ENCODE data around the gene HCFC1R1.

DNA sequence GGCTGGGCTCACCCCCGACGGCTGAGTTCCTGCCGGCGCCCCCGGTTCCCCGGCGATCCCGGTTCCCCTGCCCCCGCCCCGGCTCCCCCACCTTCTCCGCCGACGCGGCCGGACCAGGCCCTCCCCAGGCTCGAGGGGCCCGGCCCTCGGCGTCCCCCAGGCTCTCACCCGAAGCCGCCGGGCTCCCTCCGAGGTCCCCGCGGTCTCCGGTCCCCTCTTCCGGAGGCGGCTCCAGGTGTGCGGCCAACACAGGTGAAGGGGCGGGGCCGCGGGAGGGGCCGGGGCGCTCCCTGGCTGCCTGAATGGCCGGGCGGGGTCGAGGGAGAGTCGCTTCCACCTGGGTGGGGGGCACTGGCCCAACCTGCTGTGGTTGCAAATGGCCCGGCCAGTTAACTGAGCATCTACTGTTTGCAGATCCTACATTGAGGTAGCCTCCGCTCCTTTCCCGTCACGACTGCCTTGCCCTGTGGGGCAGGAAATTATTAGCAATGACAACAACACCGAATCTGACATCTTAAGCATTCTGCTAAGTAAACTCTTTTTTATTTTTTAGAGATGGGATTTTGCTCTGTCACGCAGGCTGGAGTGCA, 13.1 kb upstream of the HCFC1R1 start, which contains the start of gene BICDL2:
- TF ChIP-seq, protein P1, sequence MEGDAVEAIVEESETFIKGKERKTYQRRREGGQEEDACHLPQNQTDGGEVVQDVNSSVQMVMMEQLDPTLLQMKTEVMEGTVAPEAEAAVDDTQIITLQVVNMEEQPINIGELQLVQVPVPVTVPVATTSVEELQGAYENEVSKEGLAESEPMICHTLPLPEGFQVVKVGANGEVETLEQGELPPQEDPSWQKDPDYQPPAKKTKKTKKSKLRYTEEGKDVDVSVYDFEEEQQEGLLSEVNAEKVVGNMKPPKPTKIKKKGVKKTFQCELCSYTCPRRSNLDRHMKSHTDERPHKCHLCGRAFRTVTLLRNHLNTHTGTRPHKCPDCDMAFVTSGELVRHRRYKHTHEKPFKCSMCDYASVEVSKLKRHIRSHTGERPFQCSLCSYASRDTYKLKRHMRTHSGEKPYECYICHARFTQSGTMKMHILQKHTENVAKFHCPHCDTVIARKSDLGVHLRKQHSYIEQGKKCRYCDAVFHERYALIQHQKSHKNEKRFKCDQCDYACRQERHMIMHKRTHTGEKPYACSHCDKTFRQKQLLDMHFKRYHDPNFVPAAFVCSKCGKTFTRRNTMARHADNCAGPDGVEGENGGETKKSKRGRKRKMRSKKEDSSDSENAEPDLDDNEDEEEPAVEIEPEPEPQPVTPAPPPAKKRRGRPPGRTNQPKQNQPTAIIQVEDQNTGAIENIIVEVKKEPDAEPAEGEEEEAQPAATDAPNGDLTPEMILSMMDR (IDR thresholded peaks at IDR 0.05), result no peak
- no peak for TF ChIP-seq POLR2A (IDR thresholded peaks at IDR 0.05)
